NCI-H774 (cell line): ENCODE results near the gene MRPS14.

Experiments
- DNase-seq: peaks from one replicate; lab custom pipeline; 2025; lab: John Stamatoyannopoulos, UW

MRPS14 gene

GRCh38 chr1:174984952-174985351, 38.3 kb downstream of the MRPS14 start:
- no peak for DNase-seq

GRCh38 chr1:174982971-174983689, 40.1 kb downstream of the MRPS14 start:
- no peak for DNase-seq

GRCh38 chr1:174976436-174977108, 46.7 kb downstream of the MRPS14 start:
- no peak for DNase-seq

- no peak for DNase-seq
Observed at GRCh38 chr1:174975764-174976163, 47.5 kb downstream of the MRPS14 start.

GRCh38 chr1:174974711-174975119, 48.5 kb downstream of the MRPS14 start:
- DNase-seq = no peak

GRCh38 chr1:174971902-174972301, 51.3 kb downstream of the MRPS14 start:
- DNase-seq = no peak

- no peak for DNase-seq
Observed at GRCh38 chr1:174971466-174971865, 51.8 kb downstream of the MRPS14 start.

GRCh38 chr1:174969977-174970376, 53.2 kb downstream of the MRPS14 start:
- DNase-seq = no peak

GRCh38 chr1:174968750-174969244, 54.4 kb downstream of the MRPS14 start:
- no peak for DNase-seq

GRCh38 chr1:174967845-174968705, 55.1 kb downstream of the MRPS14 start:
- DNase-seq = no peak

- DNase-seq = no peak
Observed at GRCh38 chr1:174966008-174966572, 57.1 kb downstream of the MRPS14 start.

GRCh38 chr1:174965362-174966007, 57.7 kb downstream of the MRPS14 start:
- DNase-seq = no peak

GRCh38 chr1:174964972-174965361, 58.3 kb downstream of the MRPS14 start:
- no peak for DNase-seq

- no peak for DNase-seq
Observed at GRCh38 chr1:174964261-174964971, 58.8 kb downstream of the MRPS14 start.

GRCh38 chr1:174963529-174964125, 59.6 kb downstream of the MRPS14 start:
- DNase-seq = no peak
